Bronchial epithelial cell (primary cell): ENCODE results near the gene DUSP2. TPM values are rescaled to one million over a fixed set of nuclear protein-coding genes. Genes with fewer than 3 reads are reported as not detected.

Source experiments
- DNase-seq: peaks from one replicate; pipeline ENCODE4 v3.0.0-alpha.2; 2010; ENCODE audit warnings: low read depth
- FAIRE-seq: peaks from 2 replicates; lab custom pipeline; 2011; peaks lifted over from hg19 to GRCh38; lab: Jason Lieb, UNC
- H3K27me3 ChIP-seq: 2 replicates; pipeline ENCODE4 v1.5.1; 2011; ENCODE audit warnings: low read length; ENCODE audit not compliant: control insufficient read depth, insufficient read depth
- H3K36me3 ChIP-seq: 2 replicates; pipeline ENCODE4 v1.5.1; 2011; ENCODE audit warnings: low read length; ENCODE audit not compliant: control insufficient read depth, insufficient read depth
- H3K4me3 ChIP-seq: 2 replicates; pipeline ENCODE4 v1.5.1; 2011; ENCODE audit warnings: mild to moderate bottlenecking, low read depth, low read length, control low read depth
- CTCF ChIP-seq: IDR thresholded peaks from 2 replicates; pipeline ENCODE4 v1.5.1; 2011; ENCODE audit warnings: mild to moderate bottlenecking, moderate library complexity, low read length, control low read depth, inconsistent platforms; ENCODE audit not compliant: insufficient read depth, severe bottlenecking
- total RNA-seq: library from RNA; depleted of rRNA; stranded (reverse); fragments of >200 nt; gene quantifications from 2 replicates; pipeline ENCODE4 v1.2.1, GENCODE V29; 2014

DUSP2 gene
- total RNA-seq, 1 donor from 2014 or later = 5.3 TPM

- no peak overlapping the region for H3K4me3 ChIP-seq
- no peaks in the 10 kb centered on the region for H3K27me3 ChIP-seq
- FAIRE-seq = no peak
- TF ChIP-seq CTCF = no peak
- DNase-seq = no peak
- no peaks in the 10 kb centered on the region for H3K36me3 ChIP-seq
Measured at GRCh38 chr2:96150791-96151594, 5.8 kb upstream of the DUSP2 start.

- no peak for TF ChIP-seq CTCF
- no peak for FAIRE-seq
- Histone ChIP-seq H3K4me3 (no peak overlapping the region), H3K36me3 (no peaks in the 10 kb centered on the region), H3K27me3 (no peaks in the 10 kb centered on the region)
- DNase-seq = no peak
Measured at GRCh38 chr2:96150007-96150640, 4.9 kb upstream of the DUSP2 start.

- H3K36me3 ChIP-seq = peaks cover 4% of the 10 kb centered on the region
- DNase-seq (peak; percentile 92), FAIRE-seq (no peak)
- no peak overlapping the region for H3K4me3 ChIP-seq
- no peak for TF ChIP-seq CTCF
- no peaks in the 10 kb centered on the region for H3K27me3 ChIP-seq
Measured at GRCh38 chr2:96148410-96149217, 3.4 kb upstream of the DUSP2 start.

GRCh38 chr2:96147593-96148201 lies 2.5 kb upstream of the DUSP2 start:
- Histone ChIP-seq H3K4me3 (no peak overlapping the region), H3K27me3 (no peaks in the 10 kb centered on the region), H3K36me3 (peaks cover 8% of the 10 kb centered on the region)
- FAIRE-seq (no peak), DNase-seq (no peak)
- no peak for TF ChIP-seq CTCF

- Histone ChIP-seq H3K4me3 (no peak overlapping the region), H3K27me3 (no peaks in the 10 kb centered on the region), H3K36me3 (peaks cover 8% of the 10 kb centered on the region)
- no peak for TF ChIP-seq CTCF
- FAIRE-seq (no peak), DNase-seq (peak; percentile 29)
Measured at GRCh38 chr2:96146881-96147592, 1.8 kb upstream of the DUSP2 start.
